Smooth muscle cell (in vitro differentiated cells): Measurements from ENCODE around the gene KCTD11. TPM values are rescaled to one million over a fixed set of nuclear protein-coding genes. Genes with fewer than 3 reads are reported as not detected.

Source experiments
- DNase-seq: peaks from one replicate; lab custom pipeline; 2025; ENCODE audit not compliant: unreplicated experiment; lab: John Stamatoyannopoulos, UW
- H2AFZ ChIP-seq: fragments of 200-600 bp; sonication (generic); 2 replicates; pipeline ENCODE4 v1.6.0; 2016; ENCODE audit warnings: antibody characterized with exemption, low read depth, mild to moderate bottlenecking
- H3F3A ChIP-seq: fragments of 200-600 bp; sonication (generic); 2 replicates; pipeline ENCODE4 v1.6.0; 2017; ENCODE audit warnings: antibody characterized with exemption, low read depth
- H3K27ac ChIP-seq: fragments of 200-600 bp; sonication (generic); 2 replicates; pipeline ENCODE4 v1.5.1; 2016; ENCODE audit warnings: low read depth, mild to moderate bottlenecking
- H3K27me3 ChIP-seq: fragments of 200-600 bp; sonication (generic); 2 replicates; pipeline ENCODE4 v1.6.1; 2016; ENCODE audit warnings: low read depth, mild to moderate bottlenecking
- H3K36me3 ChIP-seq: fragments of 200-600 bp; sonication (generic); 2 replicates; pipeline ENCODE4 v1.5.1; 2016; ENCODE audit warnings: low read depth
- H3K4me1 ChIP-seq: fragments of 200-600 bp; sonication (generic); 2 replicates; pipeline ENCODE4 v1.5.1; 2016; ENCODE audit warnings: low read depth
- H3K4me2 ChIP-seq: fragments of 200-600 bp; sonication (generic); 2 replicates; pipeline ENCODE4 v1.6.0; 2016; ENCODE audit warnings: mild to moderate bottlenecking
- H3K4me3 ChIP-seq: fragments of 200-600 bp; sonication (generic); 2 replicates; pipeline ENCODE4 v1.5.1; 2016; ENCODE audit warnings: mild to moderate bottlenecking
- H3K79me2 ChIP-seq: fragments of 200-600 bp; sonication (generic); 2 replicates; pipeline ENCODE4 v1.6.0; 2016; ENCODE audit warnings: low read depth, mild to moderate bottlenecking
- H3K9ac ChIP-seq: fragments of 200-600 bp; sonication (generic); 2 replicates; pipeline ENCODE4 v1.6.0; 2016; ENCODE audit warnings: low read depth
- H3K9me3 ChIP-seq: fragments of 200-600 bp; sonication (generic); replicated peaks from 2 replicates; pipeline ENCODE4 v1.5.1; 2016; ENCODE audit warnings: low read depth
- H4K20me1 ChIP-seq: fragments of 200-600 bp; sonication (generic); 2 replicates; pipeline ENCODE4 v1.6.0; 2016; ENCODE audit warnings: low read depth
- CTCF ChIP-seq: fragments of 200-600 bp; sonication (generic); IDR thresholded peaks from 2 replicates; pipeline ENCODE4 v1.5.1; 2017; ENCODE audit warnings: borderline replicate concordance, mild to moderate bottlenecking, antibody characterized with exemption; ENCODE audit not compliant: insufficient read depth, poor library complexity, severe bottlenecking
- WGBS: methylation state at CpG from one replicate; pipeline ENCODE4 v1.1.7; 2016; ENCODE audit warnings: low lambda C conversion rate; 5-methylcytosine and 5-hydroxymethylcytosine counted together
- polyA plus RNA-seq: library from polyadenylated mRNA; unstranded; fragments of >200 nt; fragmentation: Nextera tagmentation; extraction: Ambion mirVana; gene quantifications from 2 replicates; pipeline ENCODE4 v1.2.1, GENCODE V29; 2016
- total RNA-seq: library from RNA; depleted of rRNA; stranded (reverse); fragments of >200 nt; gene quantifications from 2 replicates; pipeline ENCODE4 v1.2.3, GENCODE V29; 2014

The KCTD11 gene
- total and polyA plus RNA-seq, 2 experiments from 2014 or later, result 33.8 to 34.7 TPM

- H3K4me1 ChIP-seq, result no peaks in the 10 kb centered on the region
- no peak for TF ChIP-seq CTCF
- H3K9me3 ChIP-seq, result no peaks in the 10 kb centered on the region
- H3K4me2 ChIP-seq, result no peak overlapping the region
- DNase-seq, result no peak
- H3K4me3 ChIP-seq, result no peak overlapping the region
- WGBS, result 96% methylated on average over 2 of the region's 2 CpGs
- H3K36me3 ChIP-seq, result no peaks in the 10 kb centered on the region
- no peaks in the 10 kb centered on the region for H3F3A ChIP-seq
- H3K9ac ChIP-seq, result no peak overlapping the region
- H3K27ac ChIP-seq, result no peak overlapping the region
- no peaks in the 10 kb centered on the region for H3K79me2 ChIP-seq
- H2AFZ ChIP-seq, result no peak overlapping the region
- H4K20me1 ChIP-seq, result no peaks in the 10 kb centered on the region
- no peaks in the 10 kb centered on the region for H3K27me3 ChIP-seq
These were observed 11.8 kb upstream of the KCTD11 start for GRCh38 chr17:7340179-7340578.

- WGBS, result 95% methylated on average over 12 of the region's 13 CpGs
- Histone ChIP-seq H3K4me2 (no peak overlapping the region), H3K79me2 (no peaks in the 10 kb centered on the region), H3K9ac (no peak overlapping the region), H4K20me1 (peaks cover 6% of the 10 kb centered on the region), H3F3A (no peaks in the 10 kb centered on the region), H3K27ac (no peak overlapping the region), H3K4me3 (no peak overlapping the region), H3K36me3 (no peaks in the 10 kb centered on the region), H3K9me3 (no peaks in the 10 kb centered on the region), H2AFZ (no peak overlapping the region), H3K27me3 (no peaks in the 10 kb centered on the region), H3K4me1 (no peaks in the 10 kb centered on the region)
- DNase-seq, result no peak
- TF ChIP-seq CTCF, result no peak
These were observed 10.1 kb upstream of the KCTD11 start for GRCh38 chr17:7341842-7342241.

- no peaks in the 10 kb centered on the region for H3K36me3 ChIP-seq
- no peak overlapping the region for H3K27ac ChIP-seq
- no peak overlapping the region for H3K4me2 ChIP-seq
- peaks cover 9% of the 10 kb centered on the region for H4K20me1 ChIP-seq
- no peak for TF ChIP-seq CTCF
- H3K4me3 ChIP-seq, result no peak overlapping the region
- H3F3A ChIP-seq, result no peaks in the 10 kb centered on the region
- no peaks in the 10 kb centered on the region for H3K9me3 ChIP-seq
- WGBS, result 92% methylated on average over 15 of the region's 15 CpGs
- H2AFZ ChIP-seq, result no peak overlapping the region
- no peak for DNase-seq
- no peaks in the 10 kb centered on the region for H3K79me2 ChIP-seq
- no peaks in the 10 kb centered on the region for H3K4me1 ChIP-seq
- no peaks in the 10 kb centered on the region for H3K27me3 ChIP-seq
- H3K9ac ChIP-seq, result no peak overlapping the region
These were observed 8.7 kb upstream of the KCTD11 start for GRCh38 chr17:7343250-7343649.

GRCh38 chr17:7346761-7347614, 5.0 kb upstream of the KCTD11 start:
- Histone ChIP-seq H3K27ac (no peak overlapping the region), H3K27me3 (no peaks in the 10 kb centered on the region), H3F3A (peaks cover 3% of the 10 kb centered on the region), H3K4me2 (no peak overlapping the region), H3K4me1 (peaks cover 11% of the 10 kb centered on the region), H3K4me3 (no peak overlapping the region), H3K36me3 (no peaks in the 10 kb centered on the region), H2AFZ (no peak overlapping the region), H3K9ac (no peak overlapping the region), H3K9me3 (no peaks in the 10 kb centered on the region), H4K20me1 (peaks cover 15% of the 10 kb centered on the region), H3K79me2 (peaks cover 12% of the 10 kb centered on the region)
- no peak for DNase-seq
- 89% methylated on average over 16 of the region's 18 CpGs for WGBS
- no peak for TF ChIP-seq CTCF
